ENCODE measurements around the gene LTBP2.
"Not testable (repeated sequence)": the region's sequence is repeated elsewhere in the genome, so short reads cannot be mapped to it uniquely, and the experiment has no call there.

Gene LTBP2

DNA sequence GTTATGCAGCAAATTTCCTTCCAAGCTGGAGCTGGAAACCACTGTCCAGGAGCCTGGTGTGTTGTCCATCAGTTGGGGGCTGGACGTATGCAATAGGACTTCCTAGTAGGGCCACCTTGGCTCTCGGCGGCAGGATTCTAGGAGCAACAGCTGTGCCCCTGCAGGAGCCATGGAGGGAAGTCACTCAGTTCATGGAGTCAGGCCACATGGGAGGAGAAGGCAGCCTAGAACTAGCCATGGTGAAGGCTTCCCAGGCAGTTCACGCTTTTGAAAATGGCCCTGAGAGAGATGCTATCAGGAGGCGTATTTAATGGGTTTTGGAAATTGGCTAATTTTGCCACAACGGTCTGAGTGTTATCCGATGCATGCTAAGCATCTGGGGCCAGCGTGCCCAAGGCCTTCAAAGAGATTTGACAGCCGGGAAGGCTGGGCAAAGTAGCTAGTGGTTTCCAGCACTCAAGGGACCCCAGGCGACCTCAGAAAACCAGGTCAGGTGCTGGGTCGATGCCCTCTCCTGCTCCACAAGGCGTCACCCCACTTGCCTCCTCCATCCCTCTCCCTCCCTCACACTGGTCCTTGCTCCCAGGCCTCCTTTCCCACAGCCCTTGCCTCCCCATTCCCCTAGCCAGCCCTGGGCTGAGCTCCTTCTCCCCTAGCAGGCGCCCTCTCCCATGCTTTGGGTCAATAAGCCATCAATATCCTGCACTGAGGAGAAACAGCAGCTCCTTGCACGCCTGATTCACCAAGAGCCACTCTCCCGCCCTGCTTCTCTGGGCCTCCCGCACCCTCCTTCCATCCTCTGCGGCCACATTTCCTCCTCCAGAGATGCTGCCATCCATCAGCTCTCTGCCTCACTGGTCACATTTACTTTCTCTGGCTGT, 155.1 kb downstream of the LTBP2 start:
- TF ChIP-seq POLR2A (IDR thresholded peaks at IDR 0.05; ENCODE audit: low read depth, low read length) (no peak), POLR2AphosphoS5 (IDR thresholded peaks at IDR 0.05; ENCODE audit: low read depth, low read length) (no peak), TAF1 (IDR thresholded peaks at IDR 0.05; ENCODE audit: borderline replicate concordance, low read depth, low read length) (no peak)
- DNase-seq (ENCODE audit: insufficient read length): no peak
- FAIRE-seq: no peak

DNA sequence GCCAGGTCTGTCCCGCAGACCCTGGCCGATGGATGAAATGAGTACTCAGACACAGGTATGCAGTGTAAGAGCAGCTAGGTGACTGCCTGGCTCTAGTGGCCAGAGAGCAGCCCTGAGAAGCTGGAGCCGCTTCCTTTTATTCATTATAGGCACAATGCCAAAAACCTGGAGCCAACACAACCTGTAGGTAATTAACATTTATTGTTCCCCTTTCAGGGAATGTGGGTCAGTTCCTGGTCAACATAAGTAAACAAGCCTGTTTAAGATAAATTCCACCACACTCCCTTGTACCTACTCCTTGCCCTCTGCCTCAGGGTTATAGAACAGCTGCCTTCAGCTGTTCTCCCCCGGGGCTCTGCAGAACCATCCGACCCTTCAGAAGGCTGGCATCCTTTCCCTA, 157.6 kb downstream of the LTBP2 start:
- FAIRE-seq; DNase-seq (ENCODE audit: insufficient read length): not testable (repeated sequence)

Measured in GM12892 (cell line).